Hepatocyte (in vitro differentiated cells): ENCODE measurements around the gene GPBAR1.

ENCODE experiments used
- CTCF ChIP-seq: fragments of 200-600 bp; sonication (generic); IDR thresholded peaks from 2 replicates; pipeline ENCODE4 v1.5.1; 2016; ENCODE audit warnings: antibody characterized with exemption, mild to moderate bottlenecking; ENCODE audit not compliant: poor library complexity
- EZH2 ChIP-seq: fragments of 200-600 bp; sonication (generic); IDR thresholded peaks from 2 replicates; pipeline ENCODE4 v1.6.1; 2016; ENCODE audit warnings: antibody characterized with exemption, mild to moderate bottlenecking, borderline replicate concordance
- EZH2phosphoT487 ChIP-seq: fragments of 200-600 bp; sonication (generic); IDR thresholded peaks from one replicate; pipeline ENCODE4 v1.6.1; 2018; ENCODE audit warnings: antibody characterized with exemption, mild to moderate bottlenecking, low read depth, moderate library complexity; ENCODE audit not compliant: unreplicated experiment, severe bottlenecking

GRCh38 chr2:218290316-218291261 lies 29.8 kb downstream of the GPBAR1 start:
- TF ChIP-seq CTCF (no peak), EZH2phosphoT487 (no peak), EZH2 (no peak)
